Measurements from ENCODE around the gene ADGRV1. TPM values are rescaled to one million over a fixed set of nuclear protein-coding genes. Genes with fewer than 3 reads are reported as not detected.

The ADGRV1 gene
- total and polyA plus RNA-seq, 9 of the 15 experiments (the other 6 are each of a cell fraction or from before 2014, with no cell fraction given): 21.7 to 156 (median 58.2) TPM

DNA sequence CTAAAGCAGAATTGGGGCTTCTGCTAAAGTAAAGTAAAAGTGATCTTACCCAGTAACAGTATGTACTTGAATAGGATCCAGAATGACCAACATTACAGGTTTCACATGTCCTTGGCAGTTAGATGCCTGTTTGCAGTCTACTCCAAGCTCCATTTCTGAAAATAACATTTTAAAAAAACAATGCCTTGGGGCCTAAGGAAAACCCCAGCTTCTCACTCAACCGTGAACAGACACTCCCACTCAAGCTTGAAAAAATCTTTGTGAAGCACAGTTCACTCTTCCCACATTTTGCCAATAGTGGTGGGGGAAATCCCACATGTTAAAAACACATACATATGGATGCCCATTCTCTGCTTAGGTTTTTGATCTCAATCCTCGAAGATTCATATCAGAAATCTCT lies 520.4 kb downstream of the ADGRV1 start:
- no peak for ATAC-seq
- Histone ChIP-seq H2AFZ (ENCODE audit: low read depth, low read length) (no peak overlapping the region), H3K4me3 (no peak overlapping the region), H3K9me3 (replicated peaks; ENCODE audit: control insufficient read depth, insufficient read depth, low read depth, low read length) (no peaks in the 10 kb centered on the region), H3K4me1 (replicated peaks in 1 of 2; ENCODE audit: control insufficient read depth in 2 of 2, insufficient read depth in 2 of 2, low read length in 2 of 2) (no peaks in the 10 kb centered on the region), H3K79me2 (ENCODE audit: control insufficient read depth, insufficient read depth, low read length) (no peaks in the 10 kb centered on the region), H3K36me3 (ENCODE audit: control insufficient read depth, insufficient read depth, low read length) (peaks cover 8% of the 10 kb centered on the region; the same call in 1 of the 3 replicates), H3K4me2 (ENCODE audit: insufficient read depth, low read length) (no peak overlapping the region), H3K27me3 (ENCODE audit: control insufficient read depth in 2 of 2, insufficient read depth in 2 of 2, low read length in 2 of 2) (no peaks in the 10 kb centered on the region), H4K20me1 (replicated peaks; ENCODE audit: control insufficient read depth, insufficient read depth, low read length) (no peaks in the 10 kb centered on the region), H3K27ac (ENCODE audit: extremely low read depth, low read depth, low read length) (no peak overlapping the region), H3K9ac (ENCODE audit: insufficient read depth in 1 of 2, low read depth in 2 of 2, low read length in 2 of 2) (no peak overlapping the region), H3K9me1 (ENCODE audit: control insufficient read depth, insufficient read depth, low read length) (no peaks in the 10 kb centered on the region)
- BruUV-seq (replicated peaks): no TSS peak
- CTCF ChIA-PET (ENCODE audit: low intra/inter-chr PET ratio): no interaction called here
- no peak for TF ChIP-seq NFIC (IDR thresholded peaks at IDR 0.05)
- no peak for TF ChIP-seq ZNF766 (CRISPR knock-in tag; conservative IDR thresholded peaks at IDR 0.05)
- no peak for TF ChIP-seq JUND (IDR thresholded peaks at IDR 0.05; ENCODE audit: borderline replicate concordance, low read depth, low read length)
- TF ChIP-seq JUND (tag; IDR thresholded peaks at IDR 0.05; ENCODE audit: borderline replicate concordance, low read depth, low read length): no peak
- TF ChIP-seq, protein P1, sequence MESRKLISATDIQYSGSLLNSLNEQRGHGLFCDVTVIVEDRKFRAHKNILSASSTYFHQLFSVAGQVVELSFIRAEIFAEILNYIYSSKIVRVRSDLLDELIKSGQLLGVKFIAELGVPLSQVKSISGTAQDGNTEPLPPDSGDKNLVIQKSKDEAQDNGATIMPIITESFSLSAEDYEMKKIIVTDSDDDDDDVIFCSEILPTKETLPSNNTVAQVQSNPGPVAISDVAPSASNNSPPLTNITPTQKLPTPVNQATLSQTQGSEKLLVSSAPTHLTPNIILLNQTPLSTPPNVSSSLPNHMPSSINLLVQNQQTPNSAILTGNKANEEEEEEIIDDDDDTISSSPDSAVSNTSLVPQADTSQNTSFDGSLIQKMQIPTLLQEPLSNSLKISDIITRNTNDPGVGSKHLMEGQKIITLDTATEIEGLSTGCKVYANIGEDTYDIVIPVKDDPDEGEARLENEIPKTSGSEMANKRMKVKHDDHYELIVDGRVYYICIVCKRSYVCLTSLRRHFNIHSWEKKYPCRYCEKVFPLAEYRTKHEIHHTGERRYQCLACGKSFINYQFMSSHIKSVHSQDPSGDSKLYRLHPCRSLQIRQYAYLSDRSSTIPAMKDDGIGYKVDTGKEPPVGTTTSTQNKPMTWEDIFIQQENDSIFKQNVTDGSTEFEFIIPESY (CRISPR knock-in tag; IDR thresholded peaks at IDR 0.05): no peak
- TF ChIP-seq POLR2H (tag; IDR thresholded peaks at IDR 0.05; ENCODE audit: low read depth): no peak
- TF ChIP-seq, protein P2, sequence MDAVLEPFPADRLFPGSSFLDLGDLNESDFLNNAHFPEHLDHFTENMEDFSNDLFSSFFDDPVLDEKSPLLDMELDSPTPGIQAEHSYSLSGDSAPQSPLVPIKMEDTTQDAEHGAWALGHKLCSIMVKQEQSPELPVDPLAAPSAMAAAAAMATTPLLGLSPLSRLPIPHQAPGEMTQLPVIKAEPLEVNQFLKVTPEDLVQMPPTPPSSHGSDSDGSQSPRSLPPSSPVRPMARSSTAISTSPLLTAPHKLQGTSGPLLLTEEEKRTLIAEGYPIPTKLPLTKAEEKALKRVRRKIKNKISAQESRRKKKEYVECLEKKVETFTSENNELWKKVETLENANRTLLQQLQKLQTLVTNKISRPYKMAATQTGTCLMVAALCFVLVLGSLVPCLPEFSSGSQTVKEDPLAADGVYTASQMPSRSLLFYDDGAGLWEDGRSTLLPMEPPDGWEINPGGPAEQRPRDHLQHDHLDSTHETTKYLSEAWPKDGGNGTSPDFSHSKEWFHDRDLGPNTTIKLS (IDR thresholded peaks at IDR 0.05; ENCODE audit: borderline replicate concordance, low read depth): no peak
- TF ChIP-seq GTF2E2 (tag; IDR thresholded peaks at IDR 0.05): no peak
- TF ChIP-seq, protein P3, sequence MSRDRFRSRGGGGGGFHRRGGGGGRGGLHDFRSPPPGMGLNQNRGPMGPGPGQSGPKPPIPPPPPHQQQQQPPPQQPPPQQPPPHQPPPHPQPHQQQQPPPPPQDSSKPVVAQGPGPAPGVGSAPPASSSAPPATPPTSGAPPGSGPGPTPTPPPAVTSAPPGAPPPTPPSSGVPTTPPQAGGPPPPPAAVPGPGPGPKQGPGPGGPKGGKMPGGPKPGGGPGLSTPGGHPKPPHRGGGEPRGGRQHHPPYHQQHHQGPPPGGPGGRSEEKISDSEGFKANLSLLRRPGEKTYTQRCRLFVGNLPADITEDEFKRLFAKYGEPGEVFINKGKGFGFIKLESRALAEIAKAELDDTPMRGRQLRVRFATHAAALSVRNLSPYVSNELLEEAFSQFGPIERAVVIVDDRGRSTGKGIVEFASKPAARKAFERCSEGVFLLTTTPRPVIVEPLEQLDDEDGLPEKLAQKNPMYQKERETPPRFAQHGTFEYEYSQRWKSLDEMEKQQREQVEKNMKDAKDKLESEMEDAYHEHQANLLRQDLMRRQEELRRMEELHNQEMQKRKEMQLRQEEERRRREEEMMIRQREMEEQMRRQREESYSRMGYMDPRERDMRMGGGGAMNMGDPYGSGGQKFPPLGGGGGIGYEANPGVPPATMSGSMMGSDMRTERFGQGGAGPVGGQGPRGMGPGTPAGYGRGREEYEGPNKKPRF (IDR thresholded peaks at IDR 0.05; ENCODE audit: low read depth, low read length): no peak
- TF ChIP-seq, protein P4, sequence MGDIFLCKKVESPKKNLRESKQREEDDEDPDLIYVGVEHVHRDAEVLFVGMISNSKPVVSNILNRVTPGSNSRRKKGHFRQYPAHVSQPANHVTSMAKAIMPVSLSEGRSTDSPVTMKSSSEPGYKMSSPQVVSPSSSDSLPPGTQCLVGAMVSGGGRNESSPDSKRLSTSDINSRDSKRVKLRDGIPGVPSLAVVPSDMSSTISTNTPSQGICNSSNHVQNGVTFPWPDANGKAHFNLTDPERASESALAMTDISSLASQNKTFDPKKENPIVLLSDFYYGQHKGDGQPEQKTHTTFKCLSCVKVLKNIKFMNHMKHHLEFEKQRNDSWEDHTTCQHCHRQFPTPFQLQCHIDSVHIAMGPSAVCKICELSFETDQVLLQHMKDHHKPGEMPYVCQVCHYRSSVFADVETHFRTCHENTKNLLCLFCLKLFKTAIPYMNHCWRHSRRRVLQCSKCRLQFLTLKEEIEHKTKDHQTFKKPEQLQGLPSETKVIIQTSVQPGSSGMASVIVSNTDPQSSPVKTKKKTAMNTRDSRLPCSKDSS (IDR thresholded peaks at IDR 0.05; ENCODE audit: low read depth, partially characterized antibody): no peak
- no peak for TF ChIP-seq ETV1 (tag; conservative IDR thresholded peaks at IDR 0.05; ENCODE audit: low read depth)
- FAIRE-seq: no peak
- intact Hi-C loops (cut with micrococcal nuclease) (no loop called here), in situ Hi-C loops (cut with MboI) (no loop called here)
- WGBS (ENCODE audit: insufficient coverage, low coverage, missing lambda C conversion rate): 28% methylated on average over 2 of the region's 2 CpGs
- no peak for DNase-seq (ENCODE audit: extremely low read depth in 1 of 4, low spot score in 3 of 4)
- POLR2A ChIA-PET: interaction anchor here (1.2 kb wide), 1 partner anchor 20 kb away, joined by 4 read pairs; no protein-coding TSS in a partner anchor

Measured in K562 (cell line).